ENCODE data around the gene TIMD4. TPM values are rescaled to one million over a fixed set of nuclear protein-coding genes. Genes with fewer than 3 reads are reported as not detected.

Gene TIMD4
- polyA plus RNA-seq, 1 donor: 1.5 TPM

DNA sequence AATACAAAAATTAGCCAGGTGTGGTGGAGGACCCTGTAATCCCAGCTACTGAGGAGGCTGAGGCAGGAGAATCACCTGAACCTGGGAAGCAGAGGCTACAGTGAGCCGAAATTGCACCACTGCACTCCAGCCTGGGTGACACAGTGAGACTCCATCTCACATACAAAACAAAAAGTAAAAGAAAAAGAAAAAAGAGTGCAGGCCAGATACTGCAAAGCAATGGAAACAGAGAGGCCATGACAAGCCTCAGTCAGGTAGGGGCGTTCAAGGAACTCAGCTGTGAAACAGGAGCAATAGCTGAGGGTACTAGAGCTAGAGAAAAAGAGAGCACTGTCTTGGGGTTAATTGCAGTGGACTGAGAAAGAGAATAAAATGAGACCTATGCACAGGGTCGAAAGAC lies 56.2 kb downstream of the TIMD4 start:
- no peak for DNase-seq
- no peaks in the 10 kb centered on the region for H3K36me3 ChIP-seq (ENCODE audit: control insufficient read depth, insufficient read depth, low read length)
- H3K9me3 ChIP-seq (ENCODE audit: control insufficient read depth, low read depth, low read length): no peaks in the 10 kb centered on the region
- WGBS (ENCODE audit: insufficient coverage, low lambda C conversion rate): no CpG with 5 or more reads among the region's 3 CpGs
- no peaks in the 10 kb centered on the region for H3K27me3 ChIP-seq (ENCODE audit: control insufficient read depth, insufficient read depth, low read length)
- H3K4me1 ChIP-seq (ENCODE audit: control insufficient read depth, insufficient read depth, low read length): no peaks in the 10 kb centered on the region
- H3K4me3 ChIP-seq (ENCODE audit: low read length): no peak overlapping the region
- no peak overlapping the region for H3K27ac ChIP-seq (ENCODE audit: low read length)

DNA sequence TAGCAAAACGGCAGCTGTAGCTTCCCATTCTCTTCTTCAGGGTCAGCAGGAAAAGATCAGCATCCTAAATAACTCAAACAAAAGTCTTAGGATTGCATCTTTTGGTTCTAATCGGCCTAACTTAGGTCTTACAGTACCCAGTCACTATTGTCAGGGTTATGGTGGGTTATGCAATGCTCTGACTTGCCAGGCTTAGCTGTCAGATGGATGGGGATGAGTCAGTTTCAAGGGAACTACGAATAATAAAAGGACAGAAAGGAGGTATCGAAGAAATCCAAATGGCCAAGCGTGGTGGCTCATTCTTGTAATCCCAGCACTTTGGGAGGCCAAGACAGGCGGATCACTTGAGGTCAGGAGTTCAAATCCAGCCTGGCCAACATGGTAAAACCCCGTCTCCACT lies 66.5 kb downstream of the TIMD4 start:
- Histone ChIP-seq H3K4me1 (ENCODE audit: control insufficient read depth, insufficient read depth, low read length) (no peaks in the 10 kb centered on the region), H3K27ac (ENCODE audit: low read length) (no peak overlapping the region), H3K9me3 (ENCODE audit: control insufficient read depth, low read depth, low read length) (no peaks in the 10 kb centered on the region), H3K27me3 (ENCODE audit: control insufficient read depth, insufficient read depth, low read length) (no peaks in the 10 kb centered on the region), H3K36me3 (ENCODE audit: control insufficient read depth, insufficient read depth, low read length) (no peaks in the 10 kb centered on the region), H3K4me3 (ENCODE audit: low read length) (no peak overlapping the region)
- DNase-seq: no peak
- no CpG with 5 or more reads among the region's 7 CpGs for WGBS (ENCODE audit: insufficient coverage, low lambda C conversion rate)

DNA sequence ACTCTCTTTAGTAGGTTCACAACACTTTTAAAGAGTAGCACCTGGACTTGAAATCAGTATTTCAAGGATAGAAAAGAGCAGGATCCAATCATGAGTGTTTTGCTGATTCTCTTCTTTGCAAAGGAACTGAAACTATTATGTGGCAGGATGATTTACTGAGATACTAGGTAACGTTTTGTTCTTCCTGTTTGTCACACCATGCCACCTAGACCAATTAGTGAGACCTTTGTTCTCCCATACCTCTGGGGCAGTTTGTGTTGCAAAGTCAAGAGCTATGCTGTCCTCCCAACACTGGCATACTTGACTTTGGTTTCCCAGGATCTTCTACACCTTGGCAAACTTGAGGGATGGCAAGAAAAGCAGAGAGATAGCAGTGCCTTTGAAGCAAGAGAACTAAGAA lies 69.5 kb downstream of the TIMD4 start:
- no peaks in the 10 kb centered on the region for H3K36me3 ChIP-seq (ENCODE audit: control insufficient read depth, insufficient read depth, low read length)
- DNase-seq: no peak
- no peaks in the 10 kb centered on the region for H3K4me1 ChIP-seq (ENCODE audit: control insufficient read depth, insufficient read depth, low read length)
- WGBS (ENCODE audit: insufficient coverage, low lambda C conversion rate): no CpG with 5 or more reads among the region's 1 CpG
- H3K27me3 ChIP-seq (ENCODE audit: control insufficient read depth, insufficient read depth, low read length): no peaks in the 10 kb centered on the region
- H3K27ac ChIP-seq (ENCODE audit: low read length): no peak overlapping the region
- H3K9me3 ChIP-seq (ENCODE audit: control insufficient read depth, low read depth, low read length): no peaks in the 10 kb centered on the region
- no peak overlapping the region for H3K4me3 ChIP-seq (ENCODE audit: low read length)

DNA sequence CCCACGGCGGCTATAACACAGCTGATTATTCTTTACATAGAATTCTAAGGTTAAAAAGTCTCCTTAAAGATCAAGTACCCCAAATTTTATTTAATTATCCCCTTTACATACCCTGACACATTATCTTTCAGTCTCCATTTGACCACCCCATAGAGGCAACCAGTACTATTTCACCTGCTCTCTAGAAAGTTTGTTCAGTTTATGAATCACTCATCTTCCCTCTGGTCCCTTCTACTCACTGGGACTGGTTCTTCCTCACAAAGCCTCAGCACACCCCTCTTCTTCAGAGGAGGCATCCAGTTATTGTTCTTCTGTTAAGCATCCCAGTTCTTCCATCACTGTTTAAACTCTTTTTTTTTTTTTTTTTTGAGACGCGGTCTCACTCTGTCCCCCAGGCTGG lies 70.2 kb downstream of the TIMD4 start:
- no peaks in the 10 kb centered on the region for H3K36me3 ChIP-seq (ENCODE audit: control insufficient read depth, insufficient read depth, low read length)
- no peaks in the 10 kb centered on the region for H3K9me3 ChIP-seq (ENCODE audit: control insufficient read depth, low read depth, low read length)
- no peaks in the 10 kb centered on the region for H3K27me3 ChIP-seq (ENCODE audit: control insufficient read depth, insufficient read depth, low read length)
- no peaks in the 10 kb centered on the region for H3K4me1 ChIP-seq (ENCODE audit: control insufficient read depth, insufficient read depth, low read length)
- H3K4me3 ChIP-seq (ENCODE audit: low read length): no peak overlapping the region
- H3K27ac ChIP-seq (ENCODE audit: low read length): no peak overlapping the region
- no peak for DNase-seq
- WGBS (ENCODE audit: insufficient coverage, low lambda C conversion rate): 92% methylated on average over 2 of the region's 4 CpGs

DNA sequence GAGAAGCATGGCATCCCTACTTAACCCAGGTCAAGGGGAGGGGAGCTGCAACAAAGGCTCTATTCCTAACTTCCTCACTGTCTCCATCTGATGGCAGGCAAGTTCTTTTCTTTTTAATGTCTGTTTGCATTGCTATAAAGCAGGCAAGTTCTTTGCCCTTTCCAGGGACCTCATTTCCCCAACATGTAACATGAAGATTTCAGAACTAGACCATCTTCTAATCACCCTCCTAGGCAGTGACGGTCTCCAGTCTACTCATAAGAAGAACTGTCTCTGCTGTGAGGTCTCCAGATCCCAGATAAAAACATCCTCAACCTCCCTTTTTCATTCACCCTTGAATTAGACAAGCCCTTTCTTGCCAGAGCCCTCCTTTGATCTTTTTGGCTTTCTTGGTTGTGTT lies 70.8 kb downstream of the TIMD4 start:
- no peaks in the 10 kb centered on the region for H3K9me3 ChIP-seq (ENCODE audit: control insufficient read depth, low read depth, low read length)
- H3K27ac ChIP-seq (ENCODE audit: low read length): no peak overlapping the region
- no peaks in the 10 kb centered on the region for H3K27me3 ChIP-seq (ENCODE audit: control insufficient read depth, insufficient read depth, low read length)
- no peak overlapping the region for H3K4me3 ChIP-seq (ENCODE audit: low read length)
- H3K4me1 ChIP-seq (ENCODE audit: control insufficient read depth, insufficient read depth, low read length): no peaks in the 10 kb centered on the region
- no peaks in the 10 kb centered on the region for H3K36me3 ChIP-seq (ENCODE audit: control insufficient read depth, insufficient read depth, low read length)
- DNase-seq: no peak
- WGBS (ENCODE audit: insufficient coverage, low lambda C conversion rate): no CpG with 5 or more reads among the region's 1 CpG

DNA sequence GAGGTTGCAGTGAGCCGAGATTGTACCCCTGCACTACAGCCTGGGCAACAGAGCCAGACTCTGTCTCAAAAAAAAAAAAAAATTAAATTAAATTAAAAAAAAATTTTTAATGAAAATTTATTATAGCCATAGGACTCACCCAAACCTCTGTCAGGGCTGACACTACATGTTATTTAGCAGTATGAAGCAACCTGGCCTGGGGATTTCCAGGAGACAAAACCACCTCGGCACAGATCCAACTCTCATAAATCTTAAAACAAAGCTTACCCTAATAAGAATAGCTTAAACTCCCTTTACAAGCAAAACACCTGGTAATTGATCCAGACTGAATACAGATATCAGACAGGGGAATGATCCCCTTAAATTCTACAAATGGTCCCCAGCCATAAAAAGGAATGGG lies 74.5 kb downstream of the TIMD4 start:
- Histone ChIP-seq H3K4me3 (ENCODE audit: low read length) (no peak overlapping the region), H3K4me1 (ENCODE audit: control insufficient read depth, insufficient read depth, low read length) (no peaks in the 10 kb centered on the region), H3K27ac (ENCODE audit: low read length) (no peak overlapping the region), H3K27me3 (ENCODE audit: control insufficient read depth, insufficient read depth, low read length) (no peaks in the 10 kb centered on the region), H3K36me3 (ENCODE audit: control insufficient read depth, insufficient read depth, low read length) (no peaks in the 10 kb centered on the region), H3K9me3 (ENCODE audit: control insufficient read depth, low read depth, low read length) (no peaks in the 10 kb centered on the region)
- no peak for DNase-seq
- WGBS (ENCODE audit: insufficient coverage, low lambda C conversion rate): no CpG with 5 or more reads among the region's 2 CpGs

DNA sequence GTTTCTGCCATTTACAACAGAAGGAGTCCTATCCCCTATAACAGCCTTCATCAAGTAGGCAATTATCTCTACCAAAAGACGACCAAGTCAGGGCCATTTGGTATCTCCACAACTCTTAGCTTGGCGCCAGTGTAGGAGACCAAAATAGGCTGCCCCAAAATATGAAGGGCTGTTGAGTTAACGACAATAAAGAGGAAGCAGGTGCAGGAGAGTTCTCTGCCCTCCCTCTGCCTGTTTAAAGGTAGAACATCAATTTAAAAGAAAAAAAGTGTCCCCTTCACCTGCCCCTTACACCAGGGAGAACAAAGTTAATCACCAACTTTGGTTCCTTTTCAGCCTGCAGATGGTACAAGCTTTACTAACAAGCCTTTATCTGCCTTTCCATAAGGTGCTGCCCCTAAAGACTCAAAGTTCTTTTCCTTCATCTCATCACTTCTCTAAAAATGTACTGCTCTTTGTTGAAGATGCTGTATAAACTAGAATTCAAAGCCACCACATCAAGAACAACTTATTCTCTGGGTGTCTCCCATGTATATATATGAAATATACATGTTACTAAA lies 79.6 kb downstream of the TIMD4 start:
- no peaks in the 10 kb centered on the region for H3K36me3 ChIP-seq (ENCODE audit: control insufficient read depth, insufficient read depth, low read length)
- no peak overlapping the region for H3K27ac ChIP-seq (ENCODE audit: low read length)
- no peaks in the 10 kb centered on the region for H3K27me3 ChIP-seq (ENCODE audit: control insufficient read depth, insufficient read depth, low read length)
- WGBS (ENCODE audit: insufficient coverage, low lambda C conversion rate): 50% methylated on average over 2 of the region's 3 CpGs
- no peaks in the 10 kb centered on the region for H3K9me3 ChIP-seq (ENCODE audit: control insufficient read depth, low read depth, low read length)
- no peaks in the 10 kb centered on the region for H3K4me1 ChIP-seq (ENCODE audit: control insufficient read depth, insufficient read depth, low read length)
- no peak overlapping the region for H3K4me3 ChIP-seq (ENCODE audit: low read length)
- DNase-seq: no peak

DNA sequence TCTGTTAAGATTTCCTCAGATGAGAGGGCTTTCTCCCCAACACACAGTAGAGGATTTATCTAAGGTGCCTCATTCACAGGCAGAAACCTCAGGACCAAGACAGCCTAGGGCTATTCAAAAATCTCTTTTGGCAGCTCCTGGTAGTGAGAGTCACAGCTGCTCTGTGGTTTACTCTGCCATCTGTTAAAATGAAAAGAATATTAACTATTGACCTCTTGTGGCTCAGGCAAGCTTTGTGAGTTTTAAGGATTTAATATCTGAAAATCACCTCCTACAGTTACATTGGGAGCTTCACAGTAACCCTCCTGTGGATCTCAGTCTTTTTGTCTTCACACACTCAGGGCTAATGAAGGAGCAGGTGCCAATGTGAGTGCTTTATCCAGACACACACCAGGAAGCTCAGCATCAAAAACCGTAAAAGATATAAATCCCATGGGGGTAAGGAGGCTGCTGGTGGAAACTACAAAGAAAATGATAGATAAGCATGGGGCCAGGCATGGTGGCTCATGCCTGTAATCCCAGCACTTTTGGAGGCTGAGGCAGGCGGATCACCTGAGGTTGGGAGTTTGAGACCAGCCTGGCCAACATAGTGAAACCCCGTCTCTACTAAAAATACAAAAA lies 83.3 kb downstream of the TIMD4 start:
- 40% methylated on average over 1 of the region's 3 CpGs for WGBS (ENCODE audit: insufficient coverage, low lambda C conversion rate)
- DNase-seq: no peak
- Histone ChIP-seq H3K4me3 (ENCODE audit: low read length) (no peak overlapping the region), H3K9me3 (ENCODE audit: control insufficient read depth, low read depth, low read length) (no peaks in the 10 kb centered on the region), H3K27ac (ENCODE audit: low read length) (no peak overlapping the region), H3K27me3 (ENCODE audit: control insufficient read depth, insufficient read depth, low read length) (no peaks in the 10 kb centered on the region), H3K36me3 (ENCODE audit: control insufficient read depth, insufficient read depth, low read length) (no peaks in the 10 kb centered on the region), H3K4me1 (ENCODE audit: control insufficient read depth, insufficient read depth, low read length) (no peaks in the 10 kb centered on the region)

DNA sequence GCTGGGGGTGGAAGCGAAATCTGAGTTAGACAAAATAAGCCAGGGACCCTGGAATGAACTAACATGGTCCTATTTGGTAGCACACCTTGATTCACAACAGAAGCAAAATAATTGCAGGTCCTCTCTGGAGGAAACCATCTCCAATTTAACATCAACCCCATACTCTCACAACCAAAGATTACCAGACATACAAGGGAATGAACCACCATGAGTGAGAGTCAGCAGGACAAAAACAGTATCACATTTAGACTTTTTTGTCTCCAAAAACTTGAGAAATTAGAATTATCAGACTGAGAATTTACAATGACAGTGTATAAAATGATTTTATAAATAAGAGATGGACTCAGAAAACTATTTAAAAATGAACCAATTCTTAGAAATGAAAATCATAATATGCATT lies 91.8 kb downstream of the TIMD4 start:
- Histone ChIP-seq H3K4me3 (ENCODE audit: low read length) (no peak overlapping the region), H3K27ac (ENCODE audit: low read length) (no peak overlapping the region), H3K36me3 (ENCODE audit: control insufficient read depth, insufficient read depth, low read length) (no peaks in the 10 kb centered on the region), H3K27me3 (ENCODE audit: control insufficient read depth, insufficient read depth, low read length) (no peaks in the 10 kb centered on the region), H3K4me1 (ENCODE audit: control insufficient read depth, insufficient read depth, low read length) (no peaks in the 10 kb centered on the region), H3K9me3 (ENCODE audit: control insufficient read depth, low read depth, low read length) (no peaks in the 10 kb centered on the region)
- no CpG with 5 or more reads among the region's 1 CpG for WGBS (ENCODE audit: insufficient coverage, low lambda C conversion rate)
- DNase-seq: no peak

DNA sequence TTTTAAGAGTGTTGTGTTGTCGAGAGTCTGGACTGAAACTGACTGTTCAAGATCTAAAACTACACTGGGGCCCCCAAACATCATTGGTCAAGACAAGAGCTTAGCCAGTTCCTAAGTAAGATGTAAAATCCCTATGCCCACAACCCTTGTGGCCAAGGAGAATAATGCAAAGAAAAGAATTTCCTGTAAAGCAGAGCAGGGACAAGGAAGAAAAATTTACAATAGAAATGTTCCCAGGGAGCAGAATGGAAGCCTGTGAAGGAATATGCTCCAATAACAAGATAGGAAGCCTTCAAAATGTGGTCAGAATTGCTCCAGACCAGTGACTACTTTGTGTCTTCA lies 92.6 kb downstream of the TIMD4 start:
- Histone ChIP-seq H3K27me3 (ENCODE audit: control insufficient read depth, insufficient read depth, low read length) (no peaks in the 10 kb centered on the region), H3K9me3 (ENCODE audit: control insufficient read depth, low read depth, low read length) (no peaks in the 10 kb centered on the region), H3K27ac (ENCODE audit: low read length) (no peak overlapping the region), H3K4me1 (ENCODE audit: control insufficient read depth, insufficient read depth, low read length) (no peaks in the 10 kb centered on the region), H3K36me3 (ENCODE audit: control insufficient read depth, insufficient read depth, low read length) (no peaks in the 10 kb centered on the region), H3K4me3 (ENCODE audit: low read length) (no peak overlapping the region)
- no peak for DNase-seq
- no CpG with 5 or more reads among the region's 1 CpG for WGBS (ENCODE audit: insufficient coverage, low lambda C conversion rate)

Data from large intestine (tissue), 3 donors.